ENCODE measurements around the gene EBPL. TPM values are rescaled to one million over a fixed set of nuclear protein-coding genes. Genes with fewer than 3 reads are reported as not detected.

EBPL gene
- total and polyA plus RNA-seq, 9 donors = 48.7 to 112 (median 70.0) TPM

GRCh38 chr13:49655906-49656305 lies 35.4 kb downstream of the EBPL start:
- intact Hi-C loops (cut with DNase I) = loop anchor here in 1 of 4 donors (10.0 kb wide), 1 partner anchor 189 kb away; no protein-coding TSS in a partner anchor

GRCh38 chr13:49654011-49654410 lies 37.3 kb downstream of the EBPL start:
- Histone ChIP-seq H3K9me3 (no peaks in the 10 kb centered on the region), H3K36me3 (no peaks in the 10 kb centered on the region), H3K27me3 (no peaks in the 10 kb centered on the region), H3K4me3 (no peak overlapping the region), H3K27ac (no peak overlapping the region), H3K4me1 (ENCODE audit: insufficient read depth) (peaks cover 1% of the 10 kb centered on the region)
- no peak for DNase-seq
- 89 to 95% (median 89%) methylated on average over 3 of the region's 3 CpGs for WGBS, 3 donors
- intact Hi-C loops (cut with DNase I) = loop anchor here in 2 of 4 donors (5.0 to 10.0 kb wide), 2 partner anchors 191 to 193 kb away; no protein-coding TSS in a partner anchor
- no peak for TF ChIP-seq POLR2A (IDR thresholded peaks at IDR 0.05)
- TF ChIP-seq EP300 (IDR thresholded peaks at IDR 0.05) = no peak
- TF ChIP-seq CTCF (IDR thresholded peaks at IDR 0.05) = no peak

More at GRCh38 chr13:49655906-49656305, 35.4 kb downstream of the EBPL start:
- H3K4me3 ChIP-seq = no peak overlapping the region
- H3K4me1 ChIP-seq (ENCODE audit: insufficient read depth) = peaks cover 1% of the 10 kb centered on the region
- WGBS, 3 donors = 68 to 77% (median 77%) methylated on average over 3 of the region's 3 CpGs
- TF ChIP-seq CTCF (IDR thresholded peaks at IDR 0.05) (no peak), POLR2A (IDR thresholded peaks at IDR 0.05) (no peak), EP300 (IDR thresholded peaks at IDR 0.05) (no peak)
- H3K27ac ChIP-seq = no peak overlapping the region
- H3K27me3 ChIP-seq = no peaks in the 10 kb centered on the region
- H3K36me3 ChIP-seq = no peaks in the 10 kb centered on the region
- DNase-seq = no peak
- H3K9me3 ChIP-seq = no peaks in the 10 kb centered on the region

GRCh38 chr13:49653478-49653877 lies 37.8 kb downstream of the EBPL start:
- Histone ChIP-seq H3K27ac (no peak overlapping the region), H3K36me3 (no peaks in the 10 kb centered on the region), H3K27me3 (no peaks in the 10 kb centered on the region), H3K4me3 (no peak overlapping the region), H3K4me1 (ENCODE audit: insufficient read depth) (peaks cover 1% of the 10 kb centered on the region), H3K9me3 (no peaks in the 10 kb centered on the region)
- intact Hi-C loops (cut with DNase I) = loop anchor here in 2 of 4 donors (5.0 to 10.0 kb wide), 2 partner anchors 191 to 194 kb away; no protein-coding TSS in a partner anchor
- DNase-seq = no peak
- TF ChIP-seq EP300 (IDR thresholded peaks at IDR 0.05) = no peak
- no peak for TF ChIP-seq POLR2A (IDR thresholded peaks at IDR 0.05)
- no peak for TF ChIP-seq CTCF (IDR thresholded peaks at IDR 0.05)

- Histone ChIP-seq H3K27ac (no peak overlapping the region), H3K4me1 (ENCODE audit: insufficient read depth) (peaks cover 1% of the 10 kb centered on the region), H3K27me3 (no peaks in the 10 kb centered on the region), H3K9me3 (no peaks in the 10 kb centered on the region), H3K4me3 (no peak overlapping the region), H3K36me3 (no peaks in the 10 kb centered on the region)
- no peak for DNase-seq
- 41 to 47% (median 45%) methylated on average over 14 to 16 of the region's 16 CpGs for WGBS, 3 donors
- intact Hi-C loops (cut with DNase I) = loop anchor here in 2 of 4 donors (5.0 to 10.0 kb wide), 2 partner anchors 192 to 195 kb away; no protein-coding TSS in a partner anchor
- TF ChIP-seq CTCF (IDR thresholded peaks at IDR 0.05) = no peak
- TF ChIP-seq EP300 (IDR thresholded peaks at IDR 0.05) = no peak
- no peak for TF ChIP-seq POLR2A (IDR thresholded peaks at IDR 0.05)
These were observed 38.7 kb downstream of the EBPL start for GRCh38 chr13:49652355-49653305.
